Measurements from ENCODE around the gene ACLY.

DNA sequence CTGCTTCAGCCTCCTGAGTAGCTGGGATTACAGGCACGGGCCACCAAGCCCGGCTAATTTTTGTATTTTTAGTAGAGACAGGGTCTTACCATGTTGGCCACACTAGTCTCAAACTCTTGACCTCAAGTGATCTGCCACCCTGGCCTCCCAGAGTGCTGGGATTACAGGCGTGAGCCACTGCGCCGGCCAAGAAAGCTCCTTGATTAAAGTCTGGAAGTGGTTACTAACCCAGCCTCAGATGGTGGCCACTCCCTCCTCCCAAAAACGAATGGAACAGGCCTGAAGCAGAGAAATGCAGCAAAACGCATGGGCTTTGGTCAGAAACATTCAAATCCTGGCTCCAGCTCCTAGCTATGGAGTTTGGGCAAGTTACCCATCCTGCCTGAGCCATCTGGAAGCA, 94.7 kb downstream of the ACLY start:
- TF ChIP-seq, protein P1, sequence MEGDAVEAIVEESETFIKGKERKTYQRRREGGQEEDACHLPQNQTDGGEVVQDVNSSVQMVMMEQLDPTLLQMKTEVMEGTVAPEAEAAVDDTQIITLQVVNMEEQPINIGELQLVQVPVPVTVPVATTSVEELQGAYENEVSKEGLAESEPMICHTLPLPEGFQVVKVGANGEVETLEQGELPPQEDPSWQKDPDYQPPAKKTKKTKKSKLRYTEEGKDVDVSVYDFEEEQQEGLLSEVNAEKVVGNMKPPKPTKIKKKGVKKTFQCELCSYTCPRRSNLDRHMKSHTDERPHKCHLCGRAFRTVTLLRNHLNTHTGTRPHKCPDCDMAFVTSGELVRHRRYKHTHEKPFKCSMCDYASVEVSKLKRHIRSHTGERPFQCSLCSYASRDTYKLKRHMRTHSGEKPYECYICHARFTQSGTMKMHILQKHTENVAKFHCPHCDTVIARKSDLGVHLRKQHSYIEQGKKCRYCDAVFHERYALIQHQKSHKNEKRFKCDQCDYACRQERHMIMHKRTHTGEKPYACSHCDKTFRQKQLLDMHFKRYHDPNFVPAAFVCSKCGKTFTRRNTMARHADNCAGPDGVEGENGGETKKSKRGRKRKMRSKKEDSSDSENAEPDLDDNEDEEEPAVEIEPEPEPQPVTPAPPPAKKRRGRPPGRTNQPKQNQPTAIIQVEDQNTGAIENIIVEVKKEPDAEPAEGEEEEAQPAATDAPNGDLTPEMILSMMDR (IDR thresholded peaks at IDR 0.05; ENCODE audit: insufficient read depth, low read depth, low read length), result no peak
- TF ChIP-seq EZH2 (IDR thresholded peaks at IDR 0.05; ENCODE audit: insufficient read depth, low read length), result no peak

Measured in astrocyte (in vitro differentiated cells and primary cell).